MM.1S (cell line): ENCODE data around the gene KCNMB4.

Source experiments
- DNase-seq: peaks from one replicate; pipeline ENCODE4 v3.0.0-alpha.2; 2015
- H2AFZ ChIP-seq: fragments of 300-600 bp; sonication (generic); 2 replicates; pipeline ENCODE4 v1.6.0; 2016; ENCODE audit warnings: antibody characterized with exemption, low read length
- H3F3A ChIP-seq: fragments of 300-600 bp; sonication (generic); 2 replicates; pipeline ENCODE4 v1.6.1; 2016; ENCODE audit warnings: mild to moderate bottlenecking, antibody characterized with exemption, low read length, moderate library complexity, mixed read lengths; ENCODE audit not compliant: insufficient read depth
- H3K27ac ChIP-seq: fragments of 300-600 bp; sonication (generic); 2 replicates; pipeline ENCODE4 v1.5.1; 2016; ENCODE audit warnings: mild to moderate bottlenecking, low read length
- H3K27me3 ChIP-seq: fragments of 300-600 bp; sonication (generic); replicated peaks from 2 replicates; pipeline ENCODE4 v1.6.0; 2016; ENCODE audit warnings: low read length; ENCODE audit not compliant: insufficient read depth
- H3K36me3 ChIP-seq: fragments of 300-600 bp; sonication (generic); replicated peaks from 2 replicates; pipeline ENCODE4 v1.6.1; 2016; ENCODE audit warnings: mild to moderate bottlenecking, low read length, mixed read lengths; ENCODE audit not compliant: insufficient read depth
- H3K4me1 ChIP-seq: fragments of 300-600 bp; sonication (generic); 2 replicates; pipeline ENCODE4 v1.6.1; 2016; ENCODE audit warnings: low read length, mixed read lengths
- H3K4me2 ChIP-seq: fragments of 300-600 bp; sonication (generic); 2 replicates; pipeline ENCODE4 v1.6.0; 2016; ENCODE audit warnings: low read depth, low read length
- H3K4me3 ChIP-seq: fragments of 300-600 bp; sonication (generic); 2 replicates; pipeline ENCODE4 v1.5.1; 2016; ENCODE audit warnings: low read length, mixed read lengths
- H3K79me2 ChIP-seq: fragments of 300-600 bp; sonication (generic); 2 replicates; pipeline ENCODE4 v1.6.1; 2016; ENCODE audit warnings: mixed run types, low read length, mixed read lengths
- H3K9ac ChIP-seq: fragments of 300-600 bp; sonication (generic); 2 replicates; pipeline ENCODE4 v1.6.1; 2016; ENCODE audit warnings: low read length, mixed read lengths
- H3K9me2 ChIP-seq: fragments of 300-600 bp; sonication (generic); replicated peaks from 2 replicates; pipeline ENCODE4 v1.6.1; 2016; ENCODE audit warnings: mild to moderate bottlenecking, low read length, mixed read lengths; ENCODE audit not compliant: insufficient read depth
- H3K9me3 ChIP-seq: fragments of 300-600 bp; sonication (generic); replicated peaks from 2 replicates; pipeline ENCODE4 v1.6.1; 2016; ENCODE audit warnings: mild to moderate bottlenecking, low read length, mixed read lengths; ENCODE audit not compliant: insufficient read depth
- H4K20me1 ChIP-seq: fragments of 300-600 bp; sonication (generic); 2 replicates; pipeline ENCODE4 v1.6.1; 2016; ENCODE audit warnings: mild to moderate bottlenecking, low read length, moderate library complexity, mixed read lengths; ENCODE audit not compliant: insufficient read depth
- EZH2 ChIP-seq: fragments of 300-600 bp; sonication (generic); optimal IDR thresholded peaks from 2 replicates; pipeline ENCODE3; 2017; ENCODE audit warnings: low read depth, mild to moderate bottlenecking, antibody characterized with exemption, low read length, mixed read lengths
- EZH2phosphoT487 ChIP-seq: fragments of 300-600 bp; sonication (generic); IDR thresholded peaks from 2 replicates; pipeline ENCODE4 v1.6.1; 2018; ENCODE audit warnings: antibody characterized with exemption, low read length
- TF ChIP-seq, protein P1 (sequence below): fragments of 300-600 bp; sonication (generic); IDR thresholded peaks from 2 replicates; pipeline ENCODE4 v1.5.1; 2016; ENCODE audit warnings: antibody characterized with exemption, low read length, mixed read lengths

Gene KCNMB4

DNA sequence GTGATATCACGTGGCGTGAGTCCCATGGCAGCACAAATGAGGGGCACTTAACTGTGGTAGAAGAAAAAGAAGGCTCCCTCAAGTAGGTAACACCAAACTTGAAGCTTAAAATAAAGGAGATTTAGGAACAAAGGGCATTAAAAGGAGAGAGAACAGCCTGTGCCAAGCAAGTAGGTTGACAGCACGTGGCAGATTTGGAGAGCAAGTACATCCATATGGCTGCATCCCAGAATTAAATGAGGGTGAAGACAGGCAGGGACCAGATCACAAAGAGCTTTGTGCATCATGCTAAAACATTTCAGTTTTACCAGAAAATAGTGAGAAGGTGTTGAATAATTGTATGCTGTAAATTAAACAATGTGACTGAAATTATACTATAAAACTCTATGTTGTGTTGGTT is 32.8 kb downstream of the KCNMB4 start:
- Histone ChIP-seq H3K27ac (no peak overlapping the region), H3K4me2 (no peak overlapping the region), H3K36me3 (no peaks in the 10 kb centered on the region), H2AFZ (no peak overlapping the region), H3K4me1 (no peaks in the 10 kb centered on the region), H3K4me3 (no peak overlapping the region), H3F3A (no peaks in the 10 kb centered on the region), H3K9me3 (no peaks in the 10 kb centered on the region), H3K79me2 (no peaks in the 10 kb centered on the region), H3K9ac (no peak overlapping the region), H3K9me2 (no peaks in the 10 kb centered on the region), H4K20me1 (no peaks in the 10 kb centered on the region), H3K27me3 (no peaks in the 10 kb centered on the region)
- no peak for DNase-seq
- no peak for TF ChIP-seq EZH2
- TF ChIP-seq EZH2phosphoT487: no peak
- TF ChIP-seq, protein P1, sequence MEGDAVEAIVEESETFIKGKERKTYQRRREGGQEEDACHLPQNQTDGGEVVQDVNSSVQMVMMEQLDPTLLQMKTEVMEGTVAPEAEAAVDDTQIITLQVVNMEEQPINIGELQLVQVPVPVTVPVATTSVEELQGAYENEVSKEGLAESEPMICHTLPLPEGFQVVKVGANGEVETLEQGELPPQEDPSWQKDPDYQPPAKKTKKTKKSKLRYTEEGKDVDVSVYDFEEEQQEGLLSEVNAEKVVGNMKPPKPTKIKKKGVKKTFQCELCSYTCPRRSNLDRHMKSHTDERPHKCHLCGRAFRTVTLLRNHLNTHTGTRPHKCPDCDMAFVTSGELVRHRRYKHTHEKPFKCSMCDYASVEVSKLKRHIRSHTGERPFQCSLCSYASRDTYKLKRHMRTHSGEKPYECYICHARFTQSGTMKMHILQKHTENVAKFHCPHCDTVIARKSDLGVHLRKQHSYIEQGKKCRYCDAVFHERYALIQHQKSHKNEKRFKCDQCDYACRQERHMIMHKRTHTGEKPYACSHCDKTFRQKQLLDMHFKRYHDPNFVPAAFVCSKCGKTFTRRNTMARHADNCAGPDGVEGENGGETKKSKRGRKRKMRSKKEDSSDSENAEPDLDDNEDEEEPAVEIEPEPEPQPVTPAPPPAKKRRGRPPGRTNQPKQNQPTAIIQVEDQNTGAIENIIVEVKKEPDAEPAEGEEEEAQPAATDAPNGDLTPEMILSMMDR: no peak

DNA sequence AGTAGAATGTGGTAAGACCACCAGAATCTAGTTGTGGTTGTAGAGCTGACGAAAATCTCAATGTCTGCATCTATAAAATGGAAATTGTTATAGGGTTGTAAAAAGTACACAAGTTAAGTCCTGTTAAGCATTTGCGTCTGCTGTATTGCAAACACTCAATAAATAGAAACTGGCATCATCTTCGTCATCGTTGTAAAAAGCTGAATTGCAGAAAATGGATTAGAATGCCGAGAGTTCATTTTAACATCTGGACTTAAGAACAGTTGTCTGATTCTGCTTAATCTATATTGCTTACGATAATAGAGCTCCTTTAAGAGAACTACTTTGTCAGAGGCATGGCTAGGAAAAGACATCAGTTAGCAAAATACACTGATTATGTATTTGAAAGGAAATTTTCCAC is 33.2 kb downstream of the KCNMB4 start:
- Histone ChIP-seq H3K9me3 (no peaks in the 10 kb centered on the region), H2AFZ (no peak overlapping the region), H3K36me3 (no peaks in the 10 kb centered on the region), H3K27me3 (no peaks in the 10 kb centered on the region), H3K27ac (no peak overlapping the region), H4K20me1 (no peaks in the 10 kb centered on the region), H3K79me2 (no peaks in the 10 kb centered on the region), H3K4me1 (no peaks in the 10 kb centered on the region), H3K4me3 (no peak overlapping the region), H3K9ac (no peak overlapping the region), H3F3A (no peaks in the 10 kb centered on the region), H3K9me2 (no peaks in the 10 kb centered on the region), H3K4me2 (no peak overlapping the region)
- TF ChIP-seq EZH2: no peak
- no peak for TF ChIP-seq EZH2phosphoT487
- TF ChIP-seq, protein P1: no peak
- DNase-seq: no peak

DNA sequence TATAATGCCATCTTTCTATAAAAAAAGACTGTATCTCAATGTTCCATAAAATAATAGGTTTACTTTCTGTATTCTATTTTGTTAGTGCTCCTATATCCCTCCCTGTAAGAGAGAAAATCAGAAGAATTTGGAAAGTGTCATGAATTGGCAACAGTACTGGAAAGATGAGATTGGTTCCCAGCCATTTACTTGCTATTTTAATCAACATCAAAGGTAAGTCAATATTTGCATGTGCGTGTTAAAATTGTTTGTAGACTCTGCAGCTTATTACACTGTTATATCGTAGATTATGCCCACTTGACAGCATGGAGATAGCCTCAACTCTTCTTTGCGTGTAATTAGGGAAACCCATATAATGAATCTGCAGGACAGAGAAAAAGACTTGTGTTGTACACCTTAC is 34.0 kb downstream of the KCNMB4 start:
- H3K9me2 ChIP-seq: no peaks in the 10 kb centered on the region
- H3K27me3 ChIP-seq: no peaks in the 10 kb centered on the region
- TF ChIP-seq EZH2: no peak
- TF ChIP-seq, protein P1: no peak
- no peak for TF ChIP-seq EZH2phosphoT487
- no peak overlapping the region for H2AFZ ChIP-seq
- H3K4me3 ChIP-seq: no peak overlapping the region
- H3K4me2 ChIP-seq: no peak overlapping the region
- H4K20me1 ChIP-seq: no peaks in the 10 kb centered on the region
- no peaks in the 10 kb centered on the region for H3F3A ChIP-seq
- no peaks in the 10 kb centered on the region for H3K9me3 ChIP-seq
- no peak overlapping the region for H3K27ac ChIP-seq
- H3K9ac ChIP-seq: no peak overlapping the region
- H3K4me1 ChIP-seq: no peaks in the 10 kb centered on the region
- no peaks in the 10 kb centered on the region for H3K79me2 ChIP-seq
- no peaks in the 10 kb centered on the region for H3K36me3 ChIP-seq
- DNase-seq: no peak
